IMR-90 (cell line): ENCODE measurements around the gene ELOVL2. TPM values are rescaled to one million over a fixed set of nuclear protein-coding genes. Genes with fewer than 3 reads are reported as not detected.

Experiments
- ATAC-seq: fragments of 200-7000 bp; cut with Tn5 transposase; 2 replicates; pipeline ENCODE4 v1.9.1; 2020; ENCODE audit warnings: low read depth, mild to moderate bottlenecking, moderate library complexity
- BruUV-seq: library from RNA; stranded (reverse); fragments of 400-500 nt; replicated peaks from 2 replicates; lab custom pipeline; 2021; lab: Mats Ljungman, UMichigan
- CTCF ChIA-PET: fragments of 300-600 bp; formaldehyde crosslinking; extraction: SDS; loops from one replicate; lab custom pipeline; 2021; ENCODE audit warnings: antibody characterized with exemption; lab: Yijun Ruan, JAX
- POLR2A ChIA-PET: fragments of 300-600 bp; sonication (Branson Sonifier 250); formaldehyde crosslinking; loops from one replicate; lab custom pipeline; 2022; ENCODE audit warnings: antibody characterized with exemption; ENCODE audit not compliant: unreplicated experiment; lab: Charles Lee
- DNase-seq: peaks from one replicate; pipeline ENCODE4 v3.0.0; 2013
- H2AFZ ChIP-seq: replicated peaks from 2 replicates; pipeline ENCODE3; 2013; ENCODE audit warnings: low read length, mild to moderate bottlenecking; ENCODE audit not compliant: poor library complexity
- H2AK5ac ChIP-seq: 2 replicates; pipeline ENCODE4 v1.6.1; 2013; ENCODE audit warnings: low read depth, low read length, inconsistent platforms
- H2AK9ac ChIP-seq: replicated peaks from 2 replicates; pipeline ENCODE3; 2013; ENCODE audit warnings: mild to moderate bottlenecking, low read depth, low read length, moderate library complexity; ENCODE audit not compliant: poor library complexity
- H2BK120ac ChIP-seq: 2 replicates; pipeline ENCODE4 v1.6.1; 2013; ENCODE audit warnings: low read depth, low read length, inconsistent platforms
- H2BK15ac ChIP-seq: 3 replicates; pipeline ENCODE4 v1.6.1; 2013; ENCODE audit warnings: low read depth, low read length, inconsistent platforms
- H2BK20ac ChIP-seq: 2 replicates; pipeline ENCODE4 v1.6.1; 2013; ENCODE audit warnings: low read depth, mild to moderate bottlenecking, inconsistent platforms, low read length, moderate library complexity
- H2BK5ac ChIP-seq: 2 replicates; pipeline ENCODE4 v1.6.1; 2013; ENCODE audit warnings: mild to moderate bottlenecking, low read depth, low read length, inconsistent platforms; ENCODE audit not compliant: poor library complexity, severe bottlenecking
- H3K14ac ChIP-seq: replicated peaks from 2 replicates; pipeline ENCODE4 v1.6.1; 2013; ENCODE audit warnings: low read depth, low read length, inconsistent platforms
- H3K18ac ChIP-seq: 2 replicates; pipeline ENCODE4 v1.6.1; 2013; ENCODE audit warnings: low read depth, low read length, control low read depth
- H3K23ac ChIP-seq: 2 replicates; pipeline ENCODE4 v1.6.1; 2013; ENCODE audit warnings: low read depth, low read length, inconsistent platforms
- H3K27ac ChIP-seq: 2 replicates; pipeline ENCODE4 v1.5.1; 2013; ENCODE audit warnings: mild to moderate bottlenecking, control low read depth, low read length; ENCODE audit not compliant: insufficient read depth
- H3K27me3 ChIP-seq: 2 replicates; pipeline ENCODE4 v1.6.1; 2013; ENCODE audit warnings: low read length; ENCODE audit not compliant: control insufficient read depth, insufficient read depth
- H3K36me3 ChIP-seq: 2 replicates; pipeline ENCODE4 v1.6.1; 2013; ENCODE audit warnings: low read length, mixed read lengths; ENCODE audit not compliant: control insufficient read depth, insufficient read depth
- H3K4ac ChIP-seq: 2 replicates; pipeline ENCODE4 v1.6.1; 2013; ENCODE audit warnings: low read depth, low read length, inconsistent platforms
- H3K4me1 ChIP-seq: 2 replicates; pipeline ENCODE4 v1.6.1; 2013; ENCODE audit warnings: low read length, mixed read lengths; ENCODE audit not compliant: control insufficient read depth, insufficient read depth
- H3K4me2 ChIP-seq: 2 replicates; pipeline ENCODE4 v1.6.1; 2013; ENCODE audit warnings: low read depth, mild to moderate bottlenecking, control low read depth, low read length, moderate library complexity
- H3K4me3 ChIP-seq: 2 replicates; pipeline ENCODE4 v1.5.1; 2013; ENCODE audit warnings: low read depth, mild to moderate bottlenecking, control low read depth, low read length, moderate library complexity; ENCODE audit not compliant: insufficient read depth
- H3K56ac ChIP-seq: 2 replicates; pipeline ENCODE4 v1.6.1; 2013; ENCODE audit warnings: low read length, inconsistent platforms; ENCODE audit not compliant: insufficient read depth; ENCODE audit errors: extremely low read depth
- H3K79me1 ChIP-seq, 2 experiments: 2 replicates each; pipeline ENCODE4 v1.6.1; 2013; ENCODE audit warnings: low read length in 2 of 2, inconsistent platforms in 1 of 2, low read depth in 1 of 2
- H3K9ac ChIP-seq: 2 replicates; pipeline ENCODE4 v1.6.1; 2013; ENCODE audit warnings: low read depth, low read length, control low read depth
- H3K9me1 ChIP-seq: 2 replicates; pipeline ENCODE4 v1.6.1; 2013; ENCODE audit warnings: low read length, inconsistent platforms; ENCODE audit not compliant: insufficient read depth
- H3K9me3 ChIP-seq: 2 replicates; pipeline ENCODE4 v1.6.1; 2013; ENCODE audit warnings: low read length; ENCODE audit not compliant: control insufficient read depth, insufficient read depth
- H4K20me1 ChIP-seq: 2 replicates; pipeline ENCODE4 v1.6.1; 2013; ENCODE audit warnings: low read length, inconsistent platforms; ENCODE audit not compliant: insufficient read depth
- H4K5ac ChIP-seq: 2 replicates; pipeline ENCODE4 v1.6.1; 2013; ENCODE audit warnings: mild to moderate bottlenecking, low read depth, low read length, control low read depth
- H4K8ac ChIP-seq, 2 experiments: 2 replicates each; pipeline ENCODE4 v1.6.1; 2013; ENCODE audit warnings: low read depth in 2 of 2, low read length in 2 of 2, control low read depth in 1 of 2, inconsistent platforms in 1 of 2
- H4K91ac ChIP-seq: 2 replicates; pipeline ENCODE4 v1.6.1; 2013; ENCODE audit warnings: low read depth, low read length, inconsistent platforms; ENCODE audit not compliant: insufficient read depth
- BHLHE40 ChIP-seq: fragments of 150-350 bp; IDR thresholded peaks from 2 replicates; pipeline ENCODE4 v1.6.1; 2016; ENCODE audit warnings: mild to moderate bottlenecking, low read depth, low read length
- CEBPB ChIP-seq: IDR thresholded peaks from 2 replicates; pipeline ENCODE4 v1.6.1; 2012; ENCODE audit warnings: low read depth, low read length, improper control_type of control experiment
- CHD1 ChIP-seq: IDR thresholded peaks from 2 replicates; pipeline ENCODE4 v1.6.1; 2012; ENCODE audit warnings: low read depth, low read length, improper control_type of control experiment
- FOS ChIP-seq: fragments of 150-350 bp; IDR thresholded peaks from 2 replicates; pipeline ENCODE4 v1.6.1; 2016; ENCODE audit warnings: low read depth, low read length
- MAFK ChIP-seq: IDR thresholded peaks from 2 replicates; pipeline ENCODE4 v1.6.1; 2012; ENCODE audit warnings: low read depth, low read length, improper control_type of control experiment
- MAZ ChIP-seq: IDR thresholded peaks from 2 replicates; pipeline ENCODE4 v1.6.1; 2012; ENCODE audit warnings: low read depth, mild to moderate bottlenecking, low read length, improper control_type of control experiment, moderate library complexity, borderline replicate concordance
- MXI1 ChIP-seq: IDR thresholded peaks from 2 replicates; pipeline ENCODE4 v1.6.1; 2012; ENCODE audit warnings: low read depth, mild to moderate bottlenecking, low read length, moderate library complexity, borderline replicate concordance
- POLR2A ChIP-seq: IDR thresholded peaks from 2 replicates; pipeline ENCODE4 v1.6.1; 2012; ENCODE audit warnings: mild to moderate bottlenecking, low read depth, low read length
- RAD21 ChIP-seq: IDR thresholded peaks from 2 replicates; pipeline ENCODE4 v1.6.1; 2012; ENCODE audit warnings: low read length, improper control_type of control experiment
- RFX5 ChIP-seq: IDR thresholded peaks from 2 replicates; pipeline ENCODE4 v1.8.0; 2012; ENCODE audit warnings: low read depth, mild to moderate bottlenecking, low read length, moderate library complexity
- SMC3 ChIP-seq: fragments of 150-350 bp; IDR thresholded peaks from 2 replicates; pipeline ENCODE4 v1.6.1; 2016; ENCODE audit warnings: low read depth, mild to moderate bottlenecking, antibody characterized with exemption, low read length, moderate library complexity
- USF2 ChIP-seq: fragments of 150-350 bp; IDR thresholded peaks from 2 replicates; pipeline ENCODE4 v1.6.1; 2017; ENCODE audit warnings: mild to moderate bottlenecking, antibody characterized with exemption, low read length, low read depth
- WGBS, 2 experiments: methylation state at CpG; one replicate each; pipeline versions ENCODE4 v1.1.5 to v1.1.7; 2013; ENCODE audit warnings: missing lambda C conversion rate in 2 of 2; ENCODE audit not compliant: insufficient read length in 1 of 2; ENCODE audit errors: extremely low coverage in 2 of 2; 5-methylcytosine and 5-hydroxymethylcytosine counted together
- dilution Hi-C: fragments of 300-500 bp; cut with HindIII; formaldehyde crosslinking; loops from one replicate; pipeline ENCODE4 v1.14.3; 2018; ENCODE audit warnings: low sequenced_read_pairs; ENCODE audit not compliant: unreplicated experiment
- in situ Hi-C: fragments of 300-500 bp; cut with MboI; formaldehyde crosslinking; loops from 3 replicates; pipeline ENCODE4 v1.14.3; 2019; ENCODE audit warnings: low sequenced_read_pairs, inconsistent platforms, mixed read lengths
- intact Hi-C: fragments of 100-400 bp; cut with micrococcal nuclease; formaldehyde crosslinking; loops from 2 replicates; pipeline ENCODE4 v1.10.0; 2022
- polyA plus RNA-seq, 3 experiments: library from polyadenylated mRNA; depleted of rRNA; stranded (reverse); fragments of >200 nt; gene quantifications; 2 replicates each; pipeline ENCODE4 v1.2.3, GENCODE V29; 2012; ENCODE audit warnings: low replicate concordance in 1 of 3
- total RNA-seq: library from RNA; depleted of rRNA; stranded (reverse); fragments of >200 nt; gene quantifications from 2 replicates; pipeline ENCODE4 v1.2.3, GENCODE V29; 2012

The ELOVL2 gene
- total and polyA plus RNA-seq, 2 of the 4 experiments (the other 2 are of a cell fraction): 6.3 to 7.9 TPM

GRCh38 chr6:11055127-11055627 is 11.1 kb upstream of the ELOVL2 start:
- Histone ChIP-seq H2BK120ac (no peak overlapping the region), H3K27me3 (no peaks in the 10 kb centered on the region), H3K4me2 (no peak overlapping the region), H4K8ac (no peak overlapping the region), H2AFZ (no peak overlapping the region), H3K79me1 (no peaks in the 10 kb centered on the region), H3K9me3 (no peaks in the 10 kb centered on the region), H2AK5ac (no peak overlapping the region), H4K5ac (no peak overlapping the region), H3K14ac (no peak overlapping the region), H3K4me3 (no peak overlapping the region), H3K4me1 (peaks cover 5% of the 10 kb centered on the region), H3K23ac (no peak overlapping the region), H4K20me1 (no peaks in the 10 kb centered on the region), H3K56ac (no peak overlapping the region), H2BK20ac (no peak overlapping the region), H3K18ac (no peak overlapping the region), H3K27ac (no peak overlapping the region), H3K4ac (no peak overlapping the region), H3K36me3 (no peaks in the 10 kb centered on the region), H2BK5ac (no peak overlapping the region), H2BK15ac (no peak overlapping the region), H2AK9ac (no peak overlapping the region), H3K9me1 (no peaks in the 10 kb centered on the region), H3K9ac (no peak overlapping the region), H4K91ac (no peak overlapping the region)
- no peak for TF ChIP-seq MAFK
- no peak for TF ChIP-seq MXI1
- TF ChIP-seq CHD1: no peak
- TF ChIP-seq RAD21: no peak
- no peak for TF ChIP-seq FOS
- TF ChIP-seq BHLHE40: no peak
- TF ChIP-seq POLR2A: no peak
- no peak for TF ChIP-seq RFX5
- no peak for TF ChIP-seq MAZ
- no peak for TF ChIP-seq SMC3
- TF ChIP-seq CEBPB: no peak
- TF ChIP-seq USF2: no peak
- BruUV-seq: no TSS peak
- ChIA-PET POLR2A (interaction anchor here (0.5 kb wide), 1 partner anchor 441 kb away, joined by 3 read pairs; no protein-coding TSS in a partner anchor), CTCF (interaction anchor here (0.6 to 1.3 kb wide), 2 partner anchors 100 to 101 kb away, joined by 3 to 4 read pairs; no protein-coding TSS in a partner anchor)
- WGBS, 2 experiments: no CpG with 5 or more reads among the region's 4 CpGs
- intact Hi-C loops: no loop called here
- dilution Hi-C loops: no loop called here
- in situ Hi-C loops: loop anchor here (25.0 kb wide), 1 partner anchor 568 kb away; no protein-coding TSS in a partner anchor
- peak; percentile 43 for DNase-seq
- peak; percentile 27; the same call in 1 of the 2 replicates for ATAC-seq
